ENCODE data around the gene ZBTB20. TPM values are rescaled to one million over a fixed set of nuclear protein-coding genes. Genes with fewer than 3 reads are reported as not detected.

The ZBTB20 gene
- total RNA-seq, 6 experiments from 2014 or later = 36.7 to 59.4 (median 46.7) TPM

- Histone ChIP-seq H3K4me3 (no peak overlapping the region), H3K9me3 (no peaks in the 10 kb centered on the region), H3K27me3 (no peaks in the 10 kb centered on the region), H3K27ac (no peak overlapping the region), H3K4me1 (peaks cover 0 to 5% (median 0%) of the 10 kb centered on the region in 4 donors), H3K36me3 (no peaks in the 10 kb centered on the region)
- intact Hi-C loops (cut with DNase I) = no loop called here
- ATAC-seq = peak in 1 of 4 donors; percentile 81
- no peak for DNase-seq
- TF ChIP-seq POLR2A (IDR thresholded peaks at IDR 0.05) (no peak), CTCF (IDR thresholded peaks at IDR 0.05) (no peak)
These were observed 5.9 kb downstream of the ZBTB20 start for GRCh38 chr3:115141033-115141757.

GRCh38 chr3:115139072-115139471 lies 8.0 kb downstream of the ZBTB20 start:
- no peak overlapping the region for H3K4me3 ChIP-seq
- H3K27me3 ChIP-seq = no peaks in the 10 kb centered on the region
- no peaks in the 10 kb centered on the region for H3K36me3 ChIP-seq
- no peak overlapping the region for H3K27ac ChIP-seq
- TF ChIP-seq CTCF (IDR thresholded peaks at IDR 0.05) (no peak), POLR2A (IDR thresholded peaks at IDR 0.05) (no peak)
- H3K9me3 ChIP-seq = no peaks in the 10 kb centered on the region
- DNase-seq (no peak), ATAC-seq (no peak)
- WGBS (ENCODE audit: insufficient coverage, low coverage, low lambda C conversion rate, missing lambda C conversion rate) = 95% methylated on average over 1 of the region's 1 CpG
- H3K4me1 ChIP-seq = peaks cover 0 to 5% (median 0%) of the 10 kb centered on the region in 4 donors
- intact Hi-C loops (cut with DNase I) = no loop called here

GRCh38 chr3:115134648-115135347 lies 12.3 kb downstream of the ZBTB20 start:
- Histone ChIP-seq H3K4me1 (no peaks in the 10 kb centered on the region), H3K4me3 (no peak overlapping the region), H3K27me3 (no peaks in the 10 kb centered on the region), H3K9me3 (no peaks in the 10 kb centered on the region), H3K36me3 (no peaks in the 10 kb centered on the region), H3K27ac (no peak overlapping the region)
- ATAC-seq = no peak
- no peak for DNase-seq
- TF ChIP-seq POLR2A (IDR thresholded peaks at IDR 0.05) (no peak), CTCF (IDR thresholded peaks at IDR 0.05) (no peak)
- intact Hi-C loops (cut with DNase I) = no loop called here
- 94% methylated on average over 5 of the region's 5 CpGs for WGBS (ENCODE audit: insufficient coverage, low coverage, low lambda C conversion rate, missing lambda C conversion rate)

- Histone ChIP-seq H3K36me3 (no peaks in the 10 kb centered on the region), H3K27ac (no peak overlapping the region), H3K27me3 (no peaks in the 10 kb centered on the region), H3K9me3 (no peaks in the 10 kb centered on the region), H3K4me1 (no peaks in the 10 kb centered on the region), H3K4me3 (no peak overlapping the region)
- 56% methylated on average over 3 of the region's 3 CpGs for WGBS (ENCODE audit: insufficient coverage, low coverage, low lambda C conversion rate, missing lambda C conversion rate)
- DNase-seq (no peak), ATAC-seq (no peak)
- TF ChIP-seq POLR2A (IDR thresholded peaks at IDR 0.05) (no peak), CTCF (IDR thresholded peaks at IDR 0.05) (no peak)
- intact Hi-C loops (cut with DNase I) = no loop called here
These were observed 19.9 kb downstream of the ZBTB20 start for GRCh38 chr3:115127208-115127607.

Data from right lobe of liver (tissue), 6 donors.